ENCODE data around the gene PPP1R7. TPM values are rescaled to one million over a fixed set of nuclear protein-coding genes. Genes with fewer than 3 reads are reported as not detected.

The PPP1R7 gene
- total RNA-seq, 1 experiment from 2014 or later: 49.1 TPM

GRCh38 chr2:241153616-241154015 lies 3.3 kb downstream of the PPP1R7 start:
- H3K27ac Mint-ChIP-seq: no peak overlapping the region
- ATAC-seq (no peak), DNase-seq (ENCODE audit: low spot score) (no peak)
- POLR2A ChIA-PET: no interaction called here
- TF ChIP-seq ZSCAN18 (CRISPR knock-in tag; IDR thresholded peaks at IDR 0.05) (no peak), TP53 (CRISPR knock-in tag; IDR thresholded peaks at IDR 0.05) (no peak), NFATC4 (CRISPR knock-in tag; IDR thresholded peaks at IDR 0.05) (no peak), HMGA2 (CRISPR knock-in tag; IDR thresholded peaks at IDR 0.05) (no peak), MXD4 (CRISPR knock-in tag; IDR thresholded peaks at IDR 0.05; ENCODE audit: borderline replicate concordance) (no peak), FOXJ3 (CRISPR knock-in tag; IDR thresholded peaks at IDR 0.05; ENCODE audit: borderline replicate concordance) (no peak), ESRRA (CRISPR knock-in tag; IDR thresholded peaks at IDR 0.05; ENCODE audit: borderline replicate concordance) (no peak), PREB (CRISPR knock-in tag; IDR thresholded peaks at IDR 0.05; ENCODE audit: borderline replicate concordance) (no peak), ZNF416 (CRISPR knock-in tag; IDR thresholded peaks at IDR 0.05) (no peak), SMAD3 (CRISPR knock-in tag; IDR thresholded peaks at IDR 0.05; ENCODE audit: borderline replicate concordance) (no peak), ZNF263 (CRISPR knock-in tag; IDR thresholded peaks at IDR 0.05; ENCODE audit: low read depth) (no peak), KAT7 (CRISPR knock-in tag; IDR thresholded peaks at IDR 0.05; ENCODE audit: borderline replicate concordance) (no peak), ZNF317 (CRISPR knock-in tag; IDR thresholded peaks at IDR 0.05; ENCODE audit: borderline replicate concordance, low read depth) (no peak), ETV6 (CRISPR knock-in tag; IDR thresholded peaks at IDR 0.05) (no peak)
- no peak overlapping the region for H3K4me3 Mint-ChIP-seq
- no peaks in the 10 kb centered on the region for H3K27me3 Mint-ChIP-seq (ENCODE audit: low read depth)
- H3K36me3 Mint-ChIP-seq: 0 out of 2 replicates have a peak, but pooled peaks cover 3% of the 10 kb centered on the region
- CTCF ChIA-PET: no interaction called here
- H3K9me3 Mint-ChIP-seq: no peaks in the 10 kb centered on the region
- H3K4me1 Mint-ChIP-seq: peaks cover 22% of the 10 kb centered on the region

DNA sequence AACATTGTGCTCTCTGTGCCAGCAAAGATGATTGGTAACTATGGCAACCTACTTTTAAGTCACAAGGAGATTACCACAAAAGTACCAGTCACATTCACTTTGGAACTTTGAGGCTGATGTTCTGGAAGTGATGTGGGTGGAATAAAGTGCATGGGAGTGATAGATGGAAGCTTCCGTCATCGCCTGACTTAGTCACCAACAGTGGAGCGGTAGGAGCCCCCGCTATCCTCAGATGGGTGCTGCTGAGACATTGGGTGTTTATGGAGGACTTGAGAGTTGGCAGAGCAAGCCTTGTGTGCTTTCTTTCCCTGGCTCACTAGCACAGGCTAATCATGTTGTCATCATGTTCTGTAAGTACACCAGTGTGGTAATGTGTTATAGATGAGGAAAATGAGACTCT lies 4.6 kb downstream of the PPP1R7 start:
- Mint-ChIP-seq H3K27me3 (ENCODE audit: low read depth) (no peaks in the 10 kb centered on the region), H3K4me1 (peaks cover 22% of the 10 kb centered on the region), H3K36me3 (peaks cover 6% of the 10 kb centered on the region; the same call in 1 of the 2 replicates), H3K9me3 (no peaks in the 10 kb centered on the region), H3K4me3 (no peak overlapping the region), H3K27ac (no peak overlapping the region)
- ChIA-PET CTCF (no interaction called here), POLR2A (no interaction called here)
- TF ChIP-seq, protein P1, sequence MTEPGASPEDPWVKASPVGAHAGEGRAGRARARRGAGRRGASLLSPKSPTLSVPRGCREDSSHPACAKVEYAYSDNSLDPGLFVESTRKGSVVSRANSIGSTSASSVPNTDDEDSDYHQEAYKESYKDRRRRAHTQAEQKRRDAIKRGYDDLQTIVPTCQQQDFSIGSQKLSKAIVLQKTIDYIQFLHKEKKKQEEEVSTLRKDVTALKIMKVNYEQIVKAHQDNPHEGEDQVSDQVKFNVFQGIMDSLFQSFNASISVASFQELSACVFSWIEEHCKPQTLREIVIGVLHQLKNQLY (CRISPR knock-in tag; IDR thresholded peaks at IDR 0.05): no peak
- TF ChIP-seq AR (CRISPR knock-in tag; IDR thresholded peaks at IDR 0.05): no peak
- TF ChIP-seq, protein P2, sequence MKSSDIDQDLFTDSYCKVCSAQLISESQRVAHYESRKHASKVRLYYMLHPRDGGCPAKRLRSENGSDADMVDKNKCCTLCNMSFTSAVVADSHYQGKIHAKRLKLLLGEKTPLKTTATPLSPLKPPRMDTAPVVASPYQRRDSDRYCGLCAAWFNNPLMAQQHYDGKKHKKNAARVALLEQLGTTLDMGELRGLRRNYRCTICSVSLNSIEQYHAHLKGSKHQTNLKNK (CRISPR knock-in tag; IDR thresholded peaks at IDR 0.05): no peak
- no peak for TF ChIP-seq NR3C1 (CRISPR knock-in tag; conservative IDR thresholded peaks at IDR 0.05; ENCODE audit: low read depth)
- TF ChIP-seq GTF2I (CRISPR knock-in tag; conservative IDR thresholded peaks at IDR 0.05): no peak
- no peak for TF ChIP-seq NFE2L1 (CRISPR knock-in tag; IDR thresholded peaks at IDR 0.05)
- no peak for TF ChIP-seq NR2C2 (CRISPR knock-in tag; IDR thresholded peaks at IDR 0.05)
- DNase-seq (ENCODE audit: low spot score) (no peak), ATAC-seq (no peak)

Measured in WTC11 (cell line).